ENCODE measurements around the gene PLA2G12B.

GRCh38 chr10:72885953-72886352 lies 68.7 kb downstream of the PLA2G12B start:
- TF ChIP-seq CTCF (conservative IDR thresholded peaks at IDR 0.05; ENCODE audit: low read depth, low read length) (no peak), EZH2 (IDR thresholded peaks at IDR 0.05; ENCODE audit: low read length, unreplicated experiment) (no peak), EZH2phosphoT487 (IDR thresholded peaks at IDR 0.05; ENCODE audit: borderline replicate concordance, low read length) (no peak)

All from PC-3 (cell line).